ENCODE measurements around the gene RNF223. TPM values are rescaled to one million over a fixed set of nuclear protein-coding genes. Genes with fewer than 3 reads are reported as not detected.

The RNF223 gene
- total and polyA plus RNA-seq, 2 donors (not counting 3 experiments of a cell fraction or from before 2014, with no cell fraction given) = not detected

- Histone ChIP-seq H3K27ac (ENCODE audit: insufficient read depth, low read depth, low read length) (no peak overlapping the region), H3K9me3 (replicated peaks; ENCODE audit: control insufficient read depth, insufficient read depth, low read length) (no peaks in the 10 kb centered on the region), H3K9me1 (replicated peaks; ENCODE audit: control insufficient read depth, extremely low read depth, insufficient read depth, low read length) (no peaks in the 10 kb centered on the region), H2AFZ (ENCODE audit: low read depth, low read length) (no peak overlapping the region), H4K20me1 (replicated peaks; ENCODE audit: control insufficient read depth, extremely low read depth, insufficient read depth, low read length) (no peaks in the 10 kb centered on the region), H3K36me3 (ENCODE audit: control insufficient read depth in 2 of 2, extremely low read depth in 1 of 2, insufficient read depth in 2 of 2, low read length in 2 of 2) (no peaks in the 10 kb centered on the region), H3K4me3 (replicated peaks in 1 of 3; ENCODE audit: insufficient read depth in 1 of 3, low read depth in 1 of 3, low read length in 3 of 3) (no peak overlapping the region), H3K27me3 (ENCODE audit: control insufficient read depth in 2 of 2, insufficient read depth in 2 of 2, low read length in 2 of 2) (no peaks in the 10 kb centered on the region), H3K79me2 (ENCODE audit: control insufficient read depth, insufficient read depth, low read length) (no peaks in the 10 kb centered on the region), H3K9ac (replicated peaks; ENCODE audit: extremely low read depth, insufficient read depth, low read length) (no peak overlapping the region), H3K4me1 (ENCODE audit: control insufficient read depth, extremely low read depth, insufficient read depth, low read length) (no peaks in the 10 kb centered on the region), H3K4me2 (ENCODE audit: insufficient read depth, low read length) (no peak overlapping the region)
- DNase-seq (ENCODE audit: low read depth, low spot score) = no peak
- CTCF ChIA-PET = interaction anchor here (0.5 to 0.9 kb wide), 3 partner anchors 13 to 201 kb away, joined by 3 to 4 read pairs (median 3); partner anchors contain the start of gene UBE2J2
- intact Hi-C loops (cut with micrococcal nuclease) (no loop called here), dilution Hi-C loops (cut with MboI; ENCODE audit: extremely low pct_ligation_motif_present, low sequenced_read_pairs) (no loop called here)
- no TSS peak for BruUV-seq (replicated peaks)
- TF ChIP-seq EZH2 (IDR thresholded peaks at IDR 0.05; ENCODE audit: borderline replicate concordance, low read depth, low read length, severe bottlenecking) (no peak), JUN (IDR thresholded peaks at IDR 0.05; ENCODE audit: borderline replicate concordance, insufficient read depth, insufficient read length, low read depth) (no peak), POLR2AphosphoS5 (IDR thresholded peaks at IDR 0.05; ENCODE audit: insufficient read depth, low read depth, low read length) (no peak), FOS (IDR thresholded peaks at IDR 0.05; ENCODE audit: borderline replicate concordance, insufficient read depth, low read length) (no peak), GATA2 (IDR thresholded peaks at IDR 0.05; ENCODE audit: insufficient read depth, insufficient read length, low read depth, low read length) (no peak), MAX (IDR thresholded peaks at IDR 0.05; ENCODE audit: insufficient read depth, insufficient read length) (no peak), CTCF (IDR thresholded peaks at IDR 0.05; ENCODE audit: extremely low read depth in 1 of 2, insufficient read depth in 1 of 2, low read depth in 1 of 2, low read length in 2 of 2) (no peak), MYC (IDR thresholded peaks at IDR 0.05; ENCODE audit: low read depth, low read length) (no peak), POLR2A (IDR thresholded peaks at IDR 0.05; ENCODE audit: low read depth, low read length) (no peak)
- POLR2A ChIA-PET = no interaction called here
- FAIRE-seq = no peak
Measured at GRCh38 chr1:1072299-1072848, 1.7 kb downstream of the RNF223 start.
